ENCODE results near the gene NT5C3B. TPM values are rescaled to one million over a fixed set of nuclear protein-coding genes. Genes with fewer than 3 reads are reported as not detected.

The NT5C3B gene
- total RNA-seq, 2 donors from 2014 or later: 62.1 to 69.7 TPM

DNA sequence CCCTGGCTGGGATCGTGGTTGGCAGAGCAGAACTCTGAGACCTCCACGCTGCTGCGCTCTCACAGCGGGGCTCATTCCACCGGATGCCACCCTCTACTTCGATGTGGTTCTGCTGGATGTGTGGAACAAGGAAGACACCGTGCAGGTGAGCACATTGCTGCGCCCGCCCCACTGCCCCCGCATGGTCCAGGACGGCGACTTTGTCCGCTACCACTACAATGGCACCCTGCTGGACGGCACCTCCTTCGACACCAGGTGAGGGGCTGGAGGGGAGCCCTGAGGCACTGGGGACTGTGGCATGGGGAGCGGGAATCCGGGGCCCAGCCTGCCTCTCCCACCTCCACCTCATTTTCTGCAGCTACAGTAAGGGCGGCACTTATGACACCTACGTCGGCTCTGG is 18.0 kb downstream of the NT5C3B start:
- DNase-seq (ENCODE audit: low spot score) (no peak), ATAC-seq (ENCODE audit: insufficient number of reproducible peaks, low FRiP score, low read depth) (no peak)
- H3K36me3 ChIP-seq: no peaks in the 10 kb centered on the region
- no peaks in the 10 kb centered on the region for H3K27me3 ChIP-seq (replicated peaks; ENCODE audit: insufficient read depth)
- H3K4me1 ChIP-seq (ENCODE audit: control insufficient read depth in 1 of 2, low read depth in 2 of 2): peaks cover 0 to 6% of the 10 kb centered on the region in 2 donors
- no peaks in the 10 kb centered on the region for H3K9me3 ChIP-seq
- no peak overlapping the region for H3K27ac ChIP-seq
- TF ChIP-seq, protein P1, sequence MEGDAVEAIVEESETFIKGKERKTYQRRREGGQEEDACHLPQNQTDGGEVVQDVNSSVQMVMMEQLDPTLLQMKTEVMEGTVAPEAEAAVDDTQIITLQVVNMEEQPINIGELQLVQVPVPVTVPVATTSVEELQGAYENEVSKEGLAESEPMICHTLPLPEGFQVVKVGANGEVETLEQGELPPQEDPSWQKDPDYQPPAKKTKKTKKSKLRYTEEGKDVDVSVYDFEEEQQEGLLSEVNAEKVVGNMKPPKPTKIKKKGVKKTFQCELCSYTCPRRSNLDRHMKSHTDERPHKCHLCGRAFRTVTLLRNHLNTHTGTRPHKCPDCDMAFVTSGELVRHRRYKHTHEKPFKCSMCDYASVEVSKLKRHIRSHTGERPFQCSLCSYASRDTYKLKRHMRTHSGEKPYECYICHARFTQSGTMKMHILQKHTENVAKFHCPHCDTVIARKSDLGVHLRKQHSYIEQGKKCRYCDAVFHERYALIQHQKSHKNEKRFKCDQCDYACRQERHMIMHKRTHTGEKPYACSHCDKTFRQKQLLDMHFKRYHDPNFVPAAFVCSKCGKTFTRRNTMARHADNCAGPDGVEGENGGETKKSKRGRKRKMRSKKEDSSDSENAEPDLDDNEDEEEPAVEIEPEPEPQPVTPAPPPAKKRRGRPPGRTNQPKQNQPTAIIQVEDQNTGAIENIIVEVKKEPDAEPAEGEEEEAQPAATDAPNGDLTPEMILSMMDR (IDR thresholded peaks at IDR 0.05): no peak
- H3K4me3 ChIP-seq: no peak overlapping the region

DNA sequence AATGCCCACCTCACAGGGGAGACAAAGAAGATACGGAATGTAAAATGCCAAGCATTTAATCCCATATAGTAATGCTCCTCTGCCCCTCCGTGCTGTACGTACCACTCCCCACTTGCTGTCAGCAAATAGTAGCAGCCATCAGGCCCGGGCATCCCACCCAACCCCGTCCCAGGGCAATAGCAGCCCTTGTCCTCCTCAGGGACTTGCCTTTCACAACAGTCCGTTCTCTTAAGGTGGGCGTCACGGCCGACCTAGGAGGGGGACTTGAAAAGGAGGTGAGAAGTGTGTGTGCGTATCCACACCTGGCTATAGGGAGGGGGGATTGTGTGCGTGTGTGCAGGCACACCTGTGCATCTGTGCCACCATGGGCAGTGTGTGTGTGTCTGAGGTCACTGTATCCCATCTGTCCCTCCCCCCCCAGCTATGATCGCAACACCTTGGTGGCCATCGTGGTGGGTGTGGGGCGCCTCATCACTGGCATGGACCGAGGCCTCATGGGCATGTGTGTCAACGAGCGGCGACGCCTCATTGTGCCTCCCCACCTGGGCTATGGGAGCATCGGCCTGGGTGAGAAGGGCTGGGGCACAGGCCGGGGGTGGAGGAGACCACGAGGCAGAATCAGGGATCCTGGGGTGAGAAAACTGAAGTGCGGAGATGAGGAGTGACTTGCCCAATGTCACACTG is 19.3 kb downstream of the NT5C3B start:
- Histone ChIP-seq H3K9me3 (no peaks in the 10 kb centered on the region), H3K4me1 (ENCODE audit: control insufficient read depth in 1 of 2, low read depth in 2 of 2) (peaks cover 0 to 11% of the 10 kb centered on the region in 2 donors), H3K36me3 (no peaks in the 10 kb centered on the region), H3K27me3 (replicated peaks; ENCODE audit: insufficient read depth) (no peaks in the 10 kb centered on the region), H3K4me3 (no peak overlapping the region), H3K27ac (no peak overlapping the region)
- DNase-seq (ENCODE audit: low spot score): no peak
- TF ChIP-seq, protein P1 (IDR thresholded peaks at IDR 0.05): no peak
- ATAC-seq (ENCODE audit: insufficient number of reproducible peaks, low FRiP score, low read depth): no peak

DNA sequence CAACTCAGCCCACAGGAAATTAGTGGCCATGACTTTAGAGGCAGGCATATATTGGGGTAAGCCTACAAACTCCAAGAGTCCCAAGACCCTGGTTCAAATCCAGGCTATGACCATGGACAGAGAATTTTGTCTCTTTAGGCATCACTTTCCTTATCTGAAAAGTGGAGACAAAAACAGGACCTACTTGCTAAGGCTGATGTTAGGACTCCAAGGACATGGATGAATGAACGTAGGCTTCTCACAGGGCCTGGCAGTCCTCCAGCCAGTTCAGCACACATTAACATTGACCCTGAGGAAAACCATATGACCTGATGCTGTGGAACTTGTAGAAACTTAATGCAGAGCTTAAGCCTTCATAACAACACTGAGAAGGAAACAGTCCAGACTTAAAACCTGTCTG is 21.8 kb downstream of the NT5C3B start:
- H3K36me3 ChIP-seq: no peaks in the 10 kb centered on the region
- TF ChIP-seq, protein P1 (IDR thresholded peaks at IDR 0.05): no peak
- no peaks in the 10 kb centered on the region for H3K9me3 ChIP-seq
- H3K27me3 ChIP-seq (replicated peaks; ENCODE audit: insufficient read depth): no peaks in the 10 kb centered on the region
- ATAC-seq (ENCODE audit: insufficient number of reproducible peaks, low FRiP score, low read depth): no peak
- peak overlapping the region; percentile 93 for H3K4me3 ChIP-seq
- peak overlapping the region in 1 of 2 donors; percentile 64 for H3K27ac ChIP-seq
- DNase-seq (ENCODE audit: low spot score): no peak
- H3K4me1 ChIP-seq (ENCODE audit: control insufficient read depth in 1 of 2, low read depth in 2 of 2): peaks cover 8 to 30% of the 10 kb centered on the region in 2 donors

DNA sequence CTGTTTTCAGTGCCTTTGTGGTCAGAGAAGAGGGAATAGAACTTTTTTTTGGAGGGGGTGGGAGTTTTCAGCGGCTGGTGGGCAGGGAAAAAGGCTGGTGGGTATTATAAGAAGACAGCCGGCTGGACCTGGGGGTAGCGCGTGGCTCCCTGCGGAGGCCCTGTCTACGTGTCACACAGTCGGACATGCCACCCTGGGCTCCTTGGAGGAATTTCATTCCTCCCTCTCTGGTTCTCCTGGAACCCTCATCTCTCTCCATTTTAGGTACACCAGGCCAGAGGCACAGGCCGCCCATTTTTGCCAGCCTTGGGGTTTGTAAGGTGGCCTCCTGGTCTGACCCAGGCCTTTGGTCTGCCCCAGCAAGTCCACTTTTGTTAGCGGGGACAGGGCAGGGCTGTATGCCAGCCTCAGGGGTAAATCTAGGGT is 22.3 kb downstream of the NT5C3B start:
- Histone ChIP-seq H3K4me1 (ENCODE audit: control insufficient read depth in 1 of 2, low read depth in 2 of 2) (peaks cover 8 to 31% of the 10 kb centered on the region in 2 donors), H3K36me3 (no peaks in the 10 kb centered on the region), H3K27ac (peak overlapping the region; percentile 64 to 78), H3K4me3 (peak overlapping the region; percentile 93), H3K27me3 (replicated peaks; ENCODE audit: insufficient read depth) (no peaks in the 10 kb centered on the region), H3K9me3 (no peaks in the 10 kb centered on the region)
- TF ChIP-seq, protein P1 (IDR thresholded peaks at IDR 0.05): no peak
- no peak for DNase-seq (ENCODE audit: low spot score)
- no peak for ATAC-seq (ENCODE audit: insufficient number of reproducible peaks, low FRiP score, low read depth)

DNA sequence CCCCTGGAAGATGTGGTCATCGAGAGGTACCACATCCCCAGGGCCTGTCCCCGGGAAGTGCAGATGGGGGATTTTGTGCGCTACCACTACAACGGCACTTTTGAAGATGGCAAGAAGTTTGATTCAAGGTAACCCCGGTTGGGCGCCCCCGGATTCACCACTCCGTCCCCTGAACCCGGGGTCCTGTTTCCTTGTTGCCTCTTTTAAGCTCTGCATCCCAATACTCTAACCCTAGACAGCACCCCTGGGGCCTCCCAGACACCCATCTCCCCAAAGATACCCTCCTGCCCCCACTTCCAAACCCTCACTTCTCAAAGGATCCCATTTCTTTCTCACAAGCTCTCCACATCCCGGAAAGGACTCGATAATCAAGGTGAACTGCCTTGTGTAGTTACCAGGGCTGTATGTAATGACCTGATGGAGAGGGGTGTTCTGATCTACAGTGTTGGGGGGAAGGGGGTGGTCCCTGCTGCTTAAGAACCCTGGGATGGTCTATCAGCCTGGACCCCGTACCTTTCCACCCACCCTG is 22.8 kb downstream of the NT5C3B start:
- ATAC-seq (ENCODE audit: insufficient number of reproducible peaks, low FRiP score, low read depth) (no peak), DNase-seq (ENCODE audit: low spot score) (no peak)
- peak overlapping the region; percentile 93 for H3K4me3 ChIP-seq
- H3K27ac ChIP-seq: peak overlapping the region; percentile 64 to 78
- H3K4me1 ChIP-seq (ENCODE audit: control insufficient read depth in 1 of 2, low read depth in 2 of 2): peaks cover 8 to 31% of the 10 kb centered on the region in 2 donors
- H3K36me3 ChIP-seq: no peaks in the 10 kb centered on the region
- H3K27me3 ChIP-seq (replicated peaks; ENCODE audit: insufficient read depth): no peaks in the 10 kb centered on the region
- H3K9me3 ChIP-seq: no peaks in the 10 kb centered on the region
- TF ChIP-seq, protein P1 (IDR thresholded peaks at IDR 0.05): no peak
